GM18526 (cell line): Measurements from ENCODE around the gene CDK6.

ENCODE experiments used
- POLR2A ChIP-seq: IDR thresholded peaks from 3 replicates; pipeline ENCODE4 v1.6.1; 2011; ENCODE audit not compliant: insufficient read length; ENCODE audit errors: extremely low read depth

CDK6 gene

GRCh38 chr7:92834507-92835260 is 1.7 kb downstream of the CDK6 start:
- TF ChIP-seq POLR2A, result no peak

DNA sequence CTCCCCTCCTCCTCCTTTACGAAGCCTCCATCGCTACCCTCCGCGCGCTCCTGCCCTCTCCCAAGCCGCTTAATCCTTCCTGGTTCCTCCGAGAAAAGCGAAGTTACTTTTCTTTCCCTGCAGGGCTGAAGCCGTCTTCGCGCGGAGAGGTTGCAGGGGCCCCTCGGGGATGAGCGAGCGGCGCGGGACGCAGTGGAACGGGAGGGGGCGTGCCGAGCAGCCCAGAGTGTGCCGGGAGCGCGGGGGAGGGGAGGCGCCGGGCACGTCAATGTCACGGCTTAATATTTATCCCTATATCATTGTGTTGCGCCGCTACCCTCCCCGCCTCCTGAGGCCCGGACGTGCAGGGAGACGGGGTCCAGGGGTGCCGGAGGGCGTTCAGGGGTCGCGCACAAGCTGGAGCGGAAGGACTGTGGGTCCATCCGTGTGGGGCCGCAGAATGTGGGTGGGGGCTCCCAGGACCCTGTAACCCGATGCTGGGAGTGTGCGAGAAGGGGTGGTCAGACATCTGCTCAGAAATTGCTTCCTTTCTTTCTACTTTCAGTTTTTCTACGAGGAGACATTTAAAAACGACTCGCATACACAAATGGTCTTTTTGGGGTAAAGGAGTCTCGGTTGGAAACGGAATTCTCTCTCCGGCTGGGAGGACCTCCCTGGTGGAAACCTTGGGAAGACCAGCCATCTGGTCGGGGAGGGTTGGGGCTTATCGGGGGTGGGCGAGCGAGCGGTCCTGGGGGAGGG is 2.4 kb downstream of the CDK6 start:
- TF ChIP-seq POLR2A, result peak; percentile 51

DNA sequence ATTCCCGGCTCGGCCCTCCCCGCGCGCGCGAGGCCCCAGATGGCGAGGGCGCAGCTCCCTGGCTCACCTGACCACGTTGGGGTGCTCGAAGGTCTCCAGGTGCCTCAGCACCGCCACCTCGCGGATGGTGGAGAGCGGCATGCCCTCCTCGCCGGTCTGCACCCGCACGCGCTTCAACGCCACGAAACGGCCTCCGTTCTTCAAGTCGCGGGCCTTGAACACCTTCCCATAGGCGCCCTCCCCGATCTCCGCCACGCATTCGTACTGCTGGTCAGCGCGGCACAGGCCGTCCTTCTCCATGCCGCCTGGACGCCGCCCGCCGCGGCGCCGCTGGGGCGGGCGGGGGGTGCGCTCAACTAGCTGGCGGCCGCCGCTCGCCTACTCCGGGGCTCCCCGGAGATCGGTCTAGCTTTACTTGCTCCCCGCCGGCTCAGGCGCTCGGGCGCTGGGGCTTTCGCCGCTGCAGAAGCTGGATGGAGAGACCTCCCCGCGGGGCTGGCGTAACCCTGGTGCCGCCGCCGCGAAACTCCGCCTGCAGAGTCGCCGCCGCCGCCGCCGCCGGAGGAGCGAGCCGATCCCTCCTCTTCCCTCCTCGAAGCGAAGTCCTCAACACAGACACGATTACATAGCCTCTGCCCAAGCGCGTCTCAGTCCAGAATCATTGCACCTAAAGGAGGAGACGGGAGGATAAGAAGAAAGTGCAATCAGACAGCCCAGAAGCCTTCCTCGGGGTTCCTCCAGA is 3.2 kb downstream of the CDK6 start:
- peak; percentile 40 for TF ChIP-seq POLR2A

DNA sequence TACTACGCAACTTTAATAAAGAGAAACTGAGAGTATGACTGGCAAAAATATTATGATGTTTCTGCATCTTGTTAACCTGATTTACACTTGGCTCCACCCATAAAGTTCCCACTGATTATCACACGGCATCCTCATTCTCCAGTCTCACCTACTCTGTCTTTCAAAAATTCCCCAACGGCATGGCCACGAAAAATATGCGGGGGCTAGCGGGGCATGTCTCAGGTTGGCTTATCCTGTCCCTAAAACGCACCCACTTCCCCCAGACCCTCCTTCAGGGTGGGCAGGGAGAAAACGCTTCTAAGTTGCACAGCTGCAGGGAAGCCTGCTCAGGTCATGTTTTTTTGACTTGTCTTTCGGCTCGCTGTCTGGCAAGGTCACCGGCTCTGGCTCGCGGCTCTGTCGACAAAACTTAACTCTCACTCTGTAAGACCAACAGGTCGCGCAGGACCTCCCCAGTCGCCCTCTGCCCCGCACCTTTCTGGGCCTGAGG is 3.8 kb downstream of the CDK6 start:
- TF ChIP-seq POLR2A, result no peak

GRCh38 chr7:92831716-92832533 is 4.4 kb downstream of the CDK6 start:
- no peak for TF ChIP-seq POLR2A

GRCh38 chr7:92830532-92831110 is 5.8 kb downstream of the CDK6 start:
- TF ChIP-seq POLR2A, result no peak

DNA sequence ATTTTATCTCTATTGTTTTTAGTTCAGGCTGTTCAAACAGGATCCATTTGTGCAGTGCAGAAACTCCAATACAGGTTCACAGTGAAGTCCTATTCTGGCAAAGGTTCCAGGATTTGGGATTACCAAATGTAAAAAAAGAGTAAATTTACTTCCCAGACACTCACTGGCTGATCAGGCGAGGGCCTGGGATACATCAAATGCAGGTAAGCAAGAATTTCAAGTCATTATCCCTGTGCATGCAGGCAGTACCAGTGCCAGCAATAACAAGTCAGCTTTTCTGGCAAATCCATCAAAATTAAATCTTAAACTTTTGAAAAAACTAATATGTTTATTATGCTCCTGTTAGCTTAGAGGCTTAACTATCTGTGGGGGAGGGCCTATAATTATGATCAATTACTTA is 6.3 kb downstream of the CDK6 start:
- no peak for TF ChIP-seq POLR2A

DNA sequence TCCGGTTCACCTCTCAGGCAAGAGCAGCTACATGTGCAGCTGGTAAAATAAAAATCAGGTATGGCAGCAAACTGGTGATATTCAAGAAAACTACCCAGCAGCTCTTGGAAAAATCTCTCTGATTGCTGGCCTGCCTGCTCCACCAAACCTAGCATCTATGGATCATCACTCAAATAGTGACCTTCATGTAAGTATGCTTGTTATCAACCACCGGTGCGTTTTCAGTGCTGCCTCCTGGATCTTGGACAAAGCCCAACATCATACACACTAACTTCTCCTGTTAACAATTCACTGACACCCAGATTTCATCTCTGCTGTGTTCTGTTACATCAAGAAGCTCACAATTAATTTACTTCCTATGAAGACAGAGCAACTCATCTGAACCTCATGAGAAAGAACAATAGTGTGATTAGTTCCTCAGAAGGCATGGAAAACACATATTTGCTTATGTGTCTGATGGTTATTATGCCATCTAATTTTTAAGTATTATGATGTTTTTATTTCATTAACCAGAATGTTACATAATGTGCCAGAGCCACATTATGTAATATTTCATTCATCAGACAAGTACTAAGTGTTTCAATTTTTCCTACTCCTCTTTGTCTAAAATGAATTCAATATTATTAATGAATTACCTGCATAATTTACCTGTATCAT is 8.8 kb downstream of the CDK6 start:
- no peak for TF ChIP-seq POLR2A

DNA sequence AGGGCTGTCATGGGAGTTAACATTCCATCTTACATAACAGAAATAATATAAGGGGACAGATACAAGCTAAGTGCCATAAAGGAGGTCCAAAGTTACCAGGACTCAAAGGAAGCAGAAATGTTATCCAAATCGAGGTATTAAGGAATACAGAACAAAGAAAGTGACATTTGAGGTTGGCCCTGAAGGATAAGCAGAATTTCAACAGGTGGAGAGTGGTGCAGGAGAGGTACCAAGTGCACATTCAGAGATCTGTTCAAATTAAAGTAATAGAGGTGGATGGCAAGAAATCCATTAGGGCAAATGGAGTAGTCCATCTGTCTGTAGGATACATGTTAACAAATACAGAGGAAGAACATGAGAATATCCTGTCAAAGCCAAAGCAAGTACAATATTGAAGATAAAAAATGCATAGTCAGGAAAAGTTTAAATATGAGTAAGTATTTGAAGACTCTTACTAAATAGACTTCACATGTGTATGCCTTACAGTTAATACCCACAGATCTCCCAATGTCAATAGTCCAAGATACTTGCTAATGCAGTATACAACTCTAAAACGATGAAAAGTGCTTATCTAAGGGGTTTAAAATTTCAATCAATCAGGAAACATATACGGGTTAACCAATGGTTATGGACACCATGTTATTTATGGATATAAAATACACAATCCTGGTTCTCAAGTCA is 10.0 kb downstream of the CDK6 start:
- no peak for TF ChIP-seq POLR2A

DNA sequence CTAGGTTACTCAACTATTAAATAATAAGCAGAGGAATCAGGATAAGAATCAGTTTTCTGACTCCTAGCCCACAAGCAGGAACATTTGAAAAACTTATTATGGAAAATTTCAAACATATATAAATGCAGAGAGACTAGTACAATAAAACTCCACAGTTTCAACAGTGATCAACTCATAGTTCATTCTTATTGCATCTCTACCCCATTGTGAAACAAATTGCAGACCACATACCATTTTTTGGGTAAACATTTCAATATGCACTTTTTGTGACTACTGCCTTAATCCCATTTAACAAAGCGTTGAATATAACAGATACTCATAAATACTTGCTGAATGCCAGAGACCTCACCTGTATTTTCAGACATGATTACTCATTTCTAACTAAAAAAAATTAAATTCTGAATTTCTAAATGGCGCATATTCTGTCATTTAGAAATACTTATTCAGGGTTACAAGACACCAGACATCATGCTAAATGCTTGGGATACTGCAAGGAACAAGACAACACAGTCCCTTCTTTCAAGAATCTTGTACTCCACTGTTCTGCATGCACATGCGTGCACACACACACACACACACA is 11.4 kb downstream of the CDK6 start:
- no peak for TF ChIP-seq POLR2A

GRCh38 chr7:92824450-92824849 is 11.9 kb downstream of the CDK6 start:
- TF ChIP-seq POLR2A, result no peak

DNA sequence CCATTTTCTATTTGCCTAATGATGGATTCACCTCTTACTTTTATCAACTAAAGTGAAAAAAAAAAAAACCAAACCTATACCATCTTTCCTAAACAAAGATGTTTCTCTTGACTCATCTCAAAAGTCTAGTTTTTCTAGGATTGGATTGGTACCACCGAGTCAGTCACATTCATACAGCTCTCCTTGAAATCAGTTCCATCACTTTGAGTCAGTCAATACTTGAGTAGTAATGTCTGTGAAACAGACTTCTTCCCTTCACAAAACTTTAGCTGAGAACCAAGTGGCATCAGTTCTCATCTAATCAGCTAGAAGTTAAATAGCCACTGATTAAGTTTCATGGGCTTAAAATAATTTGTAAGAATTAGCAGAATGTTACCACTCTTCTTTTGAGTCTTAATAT is 13.3 kb downstream of the CDK6 start:
- no peak for TF ChIP-seq POLR2A

DNA sequence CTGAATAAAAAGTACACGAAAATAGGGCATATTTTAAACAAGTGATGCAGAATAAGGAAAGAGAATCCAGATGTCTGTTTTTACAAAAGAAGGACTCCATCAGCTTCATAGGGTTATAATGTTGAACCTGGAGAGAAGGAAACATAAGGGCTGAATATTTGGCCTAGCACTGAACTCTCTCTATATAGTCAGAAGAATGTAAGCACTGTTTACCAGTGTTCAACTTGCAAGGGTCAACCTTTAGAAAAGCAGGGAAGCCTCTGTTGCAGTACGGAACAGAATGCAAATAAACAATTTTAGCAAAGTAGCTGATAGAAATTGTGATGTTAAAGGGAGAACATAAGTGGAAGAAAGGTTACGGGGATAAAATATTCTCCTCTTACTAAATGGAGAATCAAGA is 16.2 kb downstream of the CDK6 start:
- no peak for TF ChIP-seq POLR2A
